Dendritic cell treated with granulocyte-macrophage colony-stimulating factor and Interleukin-4, amounts not matched to agents 40 ng/mL and 50 ng/mL, for 4 days (primary cell): ENCODE measurements around the gene MBL2.

ENCODE experiments used
- H3K27ac Mint-ChIP-seq: one replicate; pipeline ENCODE4 v1.8.0; 2022; ENCODE audit warnings: mild to moderate bottlenecking, mixed read lengths
- H3K27me3 Mint-ChIP-seq: one replicate; pipeline ENCODE4 v1.8.0; 2022; ENCODE audit warnings: mild to moderate bottlenecking, mixed read lengths
- H3K36me3 Mint-ChIP-seq: one replicate; pipeline ENCODE4 v1.8.0; 2022; ENCODE audit warnings: low read depth, mixed read lengths
- H3K4me1 Mint-ChIP-seq: one replicate; pipeline ENCODE4 v1.8.0; 2022; ENCODE audit warnings: low read depth, mixed read lengths
- H3K4me3 Mint-ChIP-seq: one replicate; pipeline ENCODE4 v1.8.0; 2022; ENCODE audit warnings: mild to moderate bottlenecking, moderate library complexity, mixed read lengths
- H3K9me3 Mint-ChIP-seq: one replicate; pipeline ENCODE4 v1.8.0; 2022; ENCODE audit warnings: mixed read lengths
- intact Hi-C: fragments of 100-400 bp; cut with micrococcal nuclease; formaldehyde crosslinking; loops from one replicate; pipeline ENCODE4 v1.15.0; 2022

The MBL2 gene

GRCh38 chr10:52772623-52773022 lies at the start of gene MBL2:
Gene MBL2 (minus strand): TSS chr10:52772784. CDS start chr10:52771635, 1,149 bp downstream.
- no peaks in the 10 kb centered on the region for H3K4me1 Mint-ChIP-seq
- H3K27me3 Mint-ChIP-seq, result no peaks in the 10 kb centered on the region
- H3K4me3 Mint-ChIP-seq, result no peak within 1 kb of the TSS
- no peaks in the 10 kb centered on the region for H3K9me3 Mint-ChIP-seq
- H3K27ac Mint-ChIP-seq, result no peak within 1 kb of the TSS
- no peaks in the 10 kb centered on the region for H3K36me3 Mint-ChIP-seq
- intact Hi-C loops, result no loop called here

GRCh38 chr10:52820309-52820708 lies 47.7 kb upstream of the MBL2 start:
- H3K9me3 Mint-ChIP-seq, result no peaks in the 10 kb centered on the region

DNA sequence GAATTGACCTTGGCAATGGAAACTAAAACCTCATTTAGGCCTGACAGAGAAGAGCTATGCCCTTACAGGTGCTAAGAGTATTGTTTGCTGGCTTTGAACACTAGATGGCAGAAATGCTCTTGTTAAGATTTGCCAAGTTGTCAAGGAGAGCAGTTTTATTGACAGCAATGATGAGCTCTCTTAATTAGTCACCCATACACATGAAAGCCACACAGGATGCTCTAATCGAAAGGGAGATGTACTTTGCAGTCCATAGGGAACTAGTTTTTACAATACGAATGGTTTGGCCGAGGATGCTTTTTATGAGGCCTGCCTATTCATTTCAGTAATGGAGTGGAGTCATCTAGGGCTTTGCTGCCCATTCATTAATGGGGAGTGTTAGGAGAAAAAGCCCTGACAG lies 45.4 kb upstream of the MBL2 start:
- Mint-ChIP-seq H3K27ac (no peak overlapping the region), H3K4me1 (no peaks in the 10 kb centered on the region), H3K36me3 (no peaks in the 10 kb centered on the region), H3K27me3 (no peaks in the 10 kb centered on the region), H3K4me3 (no peak overlapping the region), H3K9me3 (no peaks in the 10 kb centered on the region)
- intact Hi-C loops, result no loop called here

More at GRCh38 chr10:52820309-52820708, 47.7 kb upstream of the MBL2 start:
- Mint-ChIP-seq H3K4me3 (no peak overlapping the region), H3K27me3 (no peaks in the 10 kb centered on the region), H3K36me3 (no peaks in the 10 kb centered on the region), H3K27ac (no peak overlapping the region), H3K4me1 (no peaks in the 10 kb centered on the region)
- intact Hi-C loops, result no loop called here

DNA sequence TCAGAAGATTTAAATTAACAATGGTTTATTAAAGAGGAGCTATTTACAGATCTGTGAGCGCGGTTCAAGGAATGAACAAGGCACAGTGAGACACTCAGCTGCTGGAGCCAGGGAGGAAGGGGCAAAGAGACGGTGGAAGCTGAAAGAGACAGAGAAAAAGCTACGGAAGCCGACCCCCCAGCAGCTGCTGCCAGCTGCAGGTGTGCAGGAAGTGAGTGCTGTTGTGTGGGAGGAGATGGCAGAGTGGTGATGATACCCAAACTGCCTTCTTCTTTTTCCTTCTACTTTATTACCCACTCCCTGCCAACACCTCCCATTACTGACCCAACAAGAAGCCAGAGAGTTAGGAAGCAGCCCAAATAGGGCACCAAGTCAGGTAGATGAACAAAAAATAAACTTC lies 41.9 kb upstream of the MBL2 start:
- intact Hi-C loops, result no loop called here
- no peaks in the 10 kb centered on the region for H3K36me3 Mint-ChIP-seq
- no peaks in the 10 kb centered on the region for H3K27me3 Mint-ChIP-seq
- H3K4me3 Mint-ChIP-seq, result no peak overlapping the region
- no peak overlapping the region for H3K27ac Mint-ChIP-seq
- no peaks in the 10 kb centered on the region for H3K4me1 Mint-ChIP-seq
- H3K9me3 Mint-ChIP-seq, result no peaks in the 10 kb centered on the region

- H3K9me3 Mint-ChIP-seq, result no peaks in the 10 kb centered on the region
- no peaks in the 10 kb centered on the region for H3K4me1 Mint-ChIP-seq
- no peaks in the 10 kb centered on the region for H3K27me3 Mint-ChIP-seq
- H3K36me3 Mint-ChIP-seq, result no peaks in the 10 kb centered on the region
- H3K4me3 Mint-ChIP-seq, result no peak overlapping the region
- no peak overlapping the region for H3K27ac Mint-ChIP-seq
- intact Hi-C loops, result no loop called here
These were observed 39.2 kb upstream of the MBL2 start for GRCh38 chr10:52811776-52812175.

DNA sequence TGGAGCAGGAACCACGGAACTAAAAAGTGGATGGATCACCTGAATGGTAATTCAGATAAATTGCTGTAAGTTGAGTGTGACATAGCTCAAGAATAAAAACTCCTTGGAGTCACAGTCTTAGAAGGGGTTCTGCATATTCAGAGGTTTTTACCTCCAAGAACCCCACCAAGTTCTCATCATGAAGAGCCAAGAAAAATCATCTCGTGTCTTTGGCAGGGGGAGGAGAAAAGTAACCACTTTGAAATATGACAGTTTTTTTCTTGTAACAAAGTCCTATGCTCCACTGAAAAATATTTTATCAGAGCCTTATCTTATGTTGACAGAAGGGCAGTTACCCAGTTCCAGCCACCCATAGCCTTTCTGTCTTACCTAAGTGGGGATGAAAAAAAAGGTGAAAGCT lies 38.2 kb upstream of the MBL2 start:
- H3K27ac Mint-ChIP-seq, result no peak overlapping the region
- no peak overlapping the region for H3K4me3 Mint-ChIP-seq
- H3K27me3 Mint-ChIP-seq, result no peaks in the 10 kb centered on the region
- no peaks in the 10 kb centered on the region for H3K36me3 Mint-ChIP-seq
- no peaks in the 10 kb centered on the region for H3K4me1 Mint-ChIP-seq
- no peaks in the 10 kb centered on the region for H3K9me3 Mint-ChIP-seq
- intact Hi-C loops, result no loop called here

DNA sequence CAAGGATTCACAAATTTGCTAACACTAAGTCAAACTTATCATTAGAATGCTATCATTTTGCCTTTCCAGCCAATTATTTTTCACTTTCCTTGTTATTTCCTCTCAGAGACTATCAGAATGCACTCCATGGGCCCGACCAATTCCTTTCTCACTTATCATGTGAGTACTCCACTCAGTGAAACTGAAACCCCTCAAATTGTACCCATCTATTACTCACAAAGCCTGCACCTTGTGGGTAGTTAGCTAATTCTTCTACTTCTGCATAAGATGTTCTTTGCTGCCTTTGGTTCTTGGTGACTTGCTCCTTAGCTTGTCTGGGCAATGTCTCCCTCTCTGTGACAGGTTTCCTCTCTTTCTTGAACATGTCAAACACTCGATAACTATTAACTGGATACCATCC lies 35.2 kb upstream of the MBL2 start:
- intact Hi-C loops, result no loop called here
- Mint-ChIP-seq H3K36me3 (no peaks in the 10 kb centered on the region), H3K4me3 (no peak overlapping the region), H3K9me3 (no peaks in the 10 kb centered on the region), H3K27ac (no peak overlapping the region), H3K27me3 (no peaks in the 10 kb centered on the region), H3K4me1 (no peaks in the 10 kb centered on the region)

DNA sequence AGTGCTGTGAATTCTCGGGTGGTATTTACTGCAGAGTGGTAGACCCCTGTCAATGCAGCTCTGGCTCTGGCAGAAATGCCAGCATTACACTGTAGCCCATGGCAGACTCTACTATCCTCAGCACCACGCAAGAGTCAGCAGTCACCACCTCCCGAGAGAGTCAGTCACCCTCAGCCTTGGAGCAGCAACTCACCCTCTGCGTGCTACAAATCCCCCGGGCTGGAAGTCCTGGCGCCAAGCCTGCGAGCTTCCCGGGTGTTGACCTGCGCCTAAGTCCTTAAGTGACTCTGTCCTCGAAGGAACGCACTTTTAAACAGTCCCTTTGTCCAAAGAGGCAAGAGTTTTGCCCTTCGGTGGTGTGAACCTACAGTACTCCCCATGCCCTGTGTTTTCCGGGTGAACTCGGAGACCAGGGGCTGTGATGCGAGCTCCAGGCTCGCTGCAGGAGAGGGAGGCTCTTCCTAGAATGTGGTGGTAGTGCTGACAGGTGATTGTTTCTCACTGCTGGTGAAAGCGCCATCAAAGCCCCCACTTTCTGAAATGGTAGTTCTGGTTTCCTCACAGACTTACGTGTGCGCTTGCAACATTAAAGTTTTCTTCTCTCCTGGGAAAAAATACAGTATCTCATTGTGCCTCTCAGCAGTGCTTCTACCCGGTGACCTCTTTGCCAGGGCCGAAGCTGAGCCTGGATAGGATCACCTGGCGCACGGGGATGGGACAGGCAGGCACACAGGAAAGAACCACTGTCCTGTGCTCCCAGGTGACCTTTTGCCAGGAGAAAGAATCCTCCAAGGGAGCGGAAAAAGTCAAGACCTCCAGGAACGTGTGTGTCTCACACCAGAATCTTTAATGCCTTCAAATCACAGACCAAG lies 33.1 kb upstream of the MBL2 start:
- Mint-ChIP-seq H3K4me3 (no peak overlapping the region), H3K27ac (no peak overlapping the region), H3K4me1 (no peaks in the 10 kb centered on the region), H3K36me3 (no peaks in the 10 kb centered on the region), H3K27me3 (no peaks in the 10 kb centered on the region), H3K9me3 (peaks cover 4% of the 10 kb centered on the region)
- intact Hi-C loops, result no loop called here

DNA sequence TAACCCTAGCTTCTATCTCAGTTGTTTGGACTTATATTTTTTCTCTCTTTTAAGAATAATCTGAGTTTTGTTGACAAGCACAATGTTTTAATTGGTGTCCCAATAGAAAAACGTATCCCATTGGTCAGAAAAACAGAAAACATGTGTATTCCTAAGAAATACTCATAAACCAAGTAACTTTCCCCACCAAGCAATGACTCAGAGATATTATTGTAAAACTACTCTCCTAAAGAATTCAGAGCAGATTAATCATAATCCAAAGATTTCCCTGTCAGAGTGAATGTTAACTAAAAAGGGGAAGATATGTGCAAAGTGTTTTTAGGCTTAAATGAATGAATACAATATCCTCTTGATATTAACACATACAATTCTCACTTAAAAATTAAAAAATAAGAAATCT lies 29.4 kb upstream of the MBL2 start:
- H3K4me3 Mint-ChIP-seq, result no peak overlapping the region
- H3K36me3 Mint-ChIP-seq, result no peaks in the 10 kb centered on the region
- no peak overlapping the region for H3K27ac Mint-ChIP-seq
- H3K27me3 Mint-ChIP-seq, result no peaks in the 10 kb centered on the region
- H3K4me1 Mint-ChIP-seq, result no peaks in the 10 kb centered on the region
- intact Hi-C loops, result no loop called here
- H3K9me3 Mint-ChIP-seq, result peaks cover 11% of the 10 kb centered on the region

DNA sequence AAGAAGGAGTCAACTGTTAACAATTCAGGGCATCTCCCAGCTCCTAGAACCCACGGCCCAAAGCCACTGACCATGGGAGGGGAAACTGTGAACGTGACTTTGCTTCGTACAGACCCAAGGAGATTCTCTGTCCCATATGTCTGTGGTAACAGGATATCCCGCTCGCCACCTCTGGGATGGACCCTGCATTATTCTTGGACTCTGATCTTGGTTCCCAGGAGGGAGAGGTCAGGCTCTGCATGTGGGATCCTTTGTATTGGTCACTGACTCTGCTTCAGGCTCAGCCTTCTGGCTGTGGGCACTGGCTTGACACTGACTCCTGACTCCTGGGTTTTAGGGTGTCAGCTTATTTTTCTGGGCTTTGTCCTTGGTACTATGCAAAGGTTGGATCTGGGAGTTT lies 13.5 kb upstream of the MBL2 start:
- Mint-ChIP-seq H3K4me3 (no peak overlapping the region), H3K9me3 (no peaks in the 10 kb centered on the region), H3K4me1 (no peaks in the 10 kb centered on the region), H3K36me3 (no peaks in the 10 kb centered on the region), H3K27ac (no peak overlapping the region), H3K27me3 (no peaks in the 10 kb centered on the region)
- intact Hi-C loops, result no loop called here

GRCh38 chr10:52785418-52785817 lies 12.8 kb upstream of the MBL2 start:
- intact Hi-C loops, result no loop called here
- Mint-ChIP-seq H3K9me3 (no peaks in the 10 kb centered on the region), H3K27ac (no peak overlapping the region), H3K4me3 (no peak overlapping the region), H3K27me3 (no peaks in the 10 kb centered on the region), H3K36me3 (no peaks in the 10 kb centered on the region), H3K4me1 (no peaks in the 10 kb centered on the region)

DNA sequence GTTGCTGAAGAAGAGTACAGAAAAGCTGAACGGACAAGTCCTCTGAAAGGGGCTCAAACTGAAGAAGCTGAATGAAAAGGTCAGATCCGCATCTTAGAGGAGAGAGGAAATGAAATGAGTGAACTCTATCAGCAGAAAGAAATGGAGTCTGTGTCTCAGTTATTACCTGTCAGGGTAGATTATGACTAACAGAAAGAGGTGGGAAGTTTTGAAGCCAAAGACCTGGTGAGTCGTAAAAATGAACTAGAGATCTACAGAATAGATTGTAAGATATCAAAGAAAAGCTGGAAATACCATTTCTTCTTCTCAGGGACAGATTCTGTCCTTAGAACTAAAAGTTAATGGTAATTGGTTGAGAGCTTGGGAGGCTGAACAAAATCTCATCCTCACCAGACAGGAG lies 11.1 kb upstream of the MBL2 start:
- Mint-ChIP-seq H3K36me3 (no peaks in the 10 kb centered on the region), H3K27me3 (peaks cover 4% of the 10 kb centered on the region), H3K27ac (no peak overlapping the region), H3K4me3 (no peak overlapping the region), H3K9me3 (no peaks in the 10 kb centered on the region), H3K4me1 (no peaks in the 10 kb centered on the region)
- intact Hi-C loops, result no loop called here

- no peak overlapping the region for H3K27ac Mint-ChIP-seq
- H3K27me3 Mint-ChIP-seq, result peaks cover 8% of the 10 kb centered on the region
- no peaks in the 10 kb centered on the region for H3K4me1 Mint-ChIP-seq
- no peaks in the 10 kb centered on the region for H3K9me3 Mint-ChIP-seq
- no peak overlapping the region for H3K4me3 Mint-ChIP-seq
- intact Hi-C loops, result no loop called here
- no peaks in the 10 kb centered on the region for H3K36me3 Mint-ChIP-seq
These were observed 10.0 kb upstream of the MBL2 start for GRCh38 chr10:52782554-52782953.

GRCh38 chr10:52780391-52781155 lies 8.0 kb upstream of the MBL2 start:
- intact Hi-C loops, result loop anchor here (1.0 kb wide), 2 partner anchors 39 to 136 kb away; no protein-coding TSS in a partner anchor
- Mint-ChIP-seq H3K4me1 (no peaks in the 10 kb centered on the region), H3K36me3 (no peaks in the 10 kb centered on the region), H3K9me3 (no peaks in the 10 kb centered on the region), H3K27ac (no peak overlapping the region), H3K4me3 (no peak overlapping the region), H3K27me3 (peaks cover 8% of the 10 kb centered on the region)
